Stimulated activated CD4-positive, alpha-beta T cell treated with anti-CD3 and anti-CD28 coated beads, TNF-alpha, amount 100 ng/mL, for 4 hours (primary cell): ENCODE data around the gene ZFYVE28.

ENCODE experiments used
- DNase-seq, 3 experiments: peaks; one replicate each; pipeline ENCODE4 v3.0.0-alpha.2; 2020; ENCODE audit warnings: low read depth in 3 of 3

Gene ZFYVE28

GRCh38 chr4:2368746-2369437 lies 49.6 kb downstream of the ZFYVE28 start:
- DNase-seq, result no peak

GRCh38 chr4:2367626-2368025 lies 50.8 kb downstream of the ZFYVE28 start:
- DNase-seq, result no peak

DNA sequence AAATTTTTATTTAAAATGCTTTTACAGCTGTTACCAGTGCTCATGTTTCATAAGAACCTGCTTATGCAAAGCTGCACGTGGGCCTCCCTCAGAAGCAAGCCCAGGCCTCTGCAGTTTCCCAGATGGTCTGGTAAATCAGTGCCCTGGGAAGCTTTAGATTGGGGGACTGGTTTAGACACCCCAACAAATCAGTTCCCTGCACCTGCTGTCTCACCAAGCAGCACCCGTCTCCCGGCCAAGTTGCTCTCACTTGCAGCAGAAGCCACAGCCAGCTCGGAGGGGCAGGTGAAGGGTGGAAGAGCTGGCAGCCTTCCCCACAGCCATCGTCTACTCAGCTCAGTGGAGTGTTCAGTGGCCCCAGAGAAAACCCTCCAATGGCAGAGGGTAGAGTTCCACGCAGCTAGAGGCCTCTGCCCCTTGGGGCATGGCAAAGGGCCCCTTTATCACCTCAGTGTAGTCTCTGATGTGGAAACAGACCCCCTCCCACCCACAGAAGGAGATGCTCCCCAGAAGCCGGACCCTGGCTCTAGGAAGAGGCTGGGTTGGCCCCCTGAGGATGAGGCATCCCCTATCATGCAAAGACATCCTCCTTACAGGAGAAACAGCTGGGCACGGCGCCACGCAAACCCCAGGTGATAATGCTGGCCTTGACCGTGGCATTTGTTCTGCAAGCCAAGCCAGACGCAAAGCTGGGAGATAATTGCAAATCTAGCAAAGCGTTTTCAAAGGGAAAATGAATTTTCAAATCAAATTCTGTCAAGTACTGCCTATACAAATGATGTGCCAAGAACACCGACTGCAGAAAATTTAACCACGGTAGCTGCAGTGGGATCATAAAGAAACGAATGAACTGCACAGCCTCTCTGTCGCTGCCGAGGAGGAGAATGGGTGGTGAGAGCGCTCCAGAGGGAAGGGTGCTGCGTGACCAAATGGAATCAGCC lies 51.9 kb downstream of the ZFYVE28 start:
- no peak for DNase-seq

DNA sequence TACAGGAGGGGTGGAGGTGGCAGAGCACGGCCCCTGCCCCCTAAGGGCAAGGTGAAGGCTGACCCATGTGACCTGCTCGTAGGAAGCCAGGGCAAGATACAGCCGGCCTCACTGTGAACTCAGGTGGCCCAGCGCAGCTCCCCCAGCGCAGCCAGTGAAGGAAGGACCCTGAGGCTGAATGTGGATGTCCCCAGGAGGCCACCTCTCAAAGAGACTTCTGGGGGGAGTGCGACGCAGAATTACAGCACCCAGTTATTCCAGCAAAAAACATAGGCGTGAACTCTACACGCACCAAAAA lies 52.6 kb downstream of the ZFYVE28 start:
- no peak for DNase-seq

GRCh38 chr4:2365054-2365912 lies 53.2 kb downstream of the ZFYVE28 start:
- no peak for DNase-seq

GRCh38 chr4:2364654-2365053 lies 53.8 kb downstream of the ZFYVE28 start:
- DNase-seq, result peak; percentile 26 to 54 (median 38)

DNA sequence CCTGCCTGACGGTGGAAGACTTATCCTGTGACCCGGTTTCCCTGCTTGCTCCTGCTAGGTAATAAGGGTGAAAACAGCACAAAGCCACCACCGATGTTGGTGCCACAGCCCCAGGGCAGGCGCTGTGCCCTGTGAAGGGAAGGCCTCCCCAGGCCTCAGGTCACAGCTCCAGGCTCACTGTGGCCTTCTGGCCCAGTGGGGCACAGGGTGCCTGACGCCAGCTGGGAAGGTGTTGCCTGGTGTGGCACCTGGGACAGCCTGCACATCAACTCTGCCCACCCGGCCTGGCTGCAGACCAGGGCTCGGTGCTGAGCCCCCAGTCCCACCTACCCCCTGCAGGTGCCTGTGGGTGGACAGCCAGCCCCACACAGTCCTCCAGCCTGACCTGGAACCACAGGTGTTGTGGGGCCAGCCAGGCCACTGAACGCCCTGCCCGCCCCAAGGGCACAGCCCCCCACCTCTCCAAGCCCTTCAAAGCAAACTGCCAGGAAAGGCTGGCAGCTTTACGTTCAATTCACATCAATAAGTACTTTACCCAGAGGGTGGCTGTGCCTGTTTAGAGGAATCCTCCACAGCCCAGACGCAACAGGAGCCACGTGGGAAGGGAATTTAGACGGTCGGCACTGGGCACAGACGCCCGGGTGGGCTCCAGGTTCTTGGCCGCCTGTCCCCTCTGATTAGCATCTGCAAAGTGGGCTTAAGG lies 54.3 kb downstream of the ZFYVE28 start:
- DNase-seq, result no peak

- no peak for DNase-seq
These were observed 55.3 kb downstream of the ZFYVE28 start for GRCh38 chr4:2363056-2363721.

DNA sequence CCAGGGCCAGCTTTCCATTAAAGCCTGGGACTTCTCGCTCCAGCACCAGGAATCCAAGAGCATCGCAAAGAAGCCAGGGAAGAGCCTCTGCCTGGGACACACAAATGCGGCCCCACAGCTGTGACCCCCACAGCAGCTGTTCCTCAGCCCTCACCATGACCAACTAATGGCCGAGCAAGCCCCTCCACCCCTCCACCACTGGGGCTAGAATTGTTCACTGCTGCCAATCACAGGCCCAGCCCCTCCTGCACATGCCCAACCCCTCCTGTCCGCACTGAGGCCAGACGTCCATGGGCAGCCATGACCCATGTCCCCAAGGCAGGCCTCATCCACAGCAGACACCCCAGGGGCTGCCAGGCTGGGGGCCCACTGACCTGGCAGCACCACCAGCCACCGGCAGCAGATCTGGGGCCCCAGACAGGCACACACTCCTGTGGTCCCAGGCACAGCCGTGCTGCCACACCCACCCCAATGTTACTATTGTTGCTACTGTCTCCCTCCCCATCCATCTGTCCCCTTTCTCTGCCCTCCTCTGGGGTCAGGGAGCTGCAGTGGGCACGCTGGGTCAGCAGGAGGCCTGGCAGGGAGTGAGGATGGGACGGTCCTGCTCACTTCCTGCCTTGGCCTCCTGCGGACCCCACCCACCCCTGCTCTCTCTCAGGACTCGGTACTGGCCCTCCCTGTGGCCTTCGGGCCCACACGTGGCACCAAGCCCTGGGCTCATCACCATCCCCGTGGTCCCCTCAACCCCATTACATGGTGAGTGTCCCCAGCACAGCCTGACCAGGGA lies 56.0 kb downstream of the ZFYVE28 start:
- no peak for DNase-seq

DNA sequence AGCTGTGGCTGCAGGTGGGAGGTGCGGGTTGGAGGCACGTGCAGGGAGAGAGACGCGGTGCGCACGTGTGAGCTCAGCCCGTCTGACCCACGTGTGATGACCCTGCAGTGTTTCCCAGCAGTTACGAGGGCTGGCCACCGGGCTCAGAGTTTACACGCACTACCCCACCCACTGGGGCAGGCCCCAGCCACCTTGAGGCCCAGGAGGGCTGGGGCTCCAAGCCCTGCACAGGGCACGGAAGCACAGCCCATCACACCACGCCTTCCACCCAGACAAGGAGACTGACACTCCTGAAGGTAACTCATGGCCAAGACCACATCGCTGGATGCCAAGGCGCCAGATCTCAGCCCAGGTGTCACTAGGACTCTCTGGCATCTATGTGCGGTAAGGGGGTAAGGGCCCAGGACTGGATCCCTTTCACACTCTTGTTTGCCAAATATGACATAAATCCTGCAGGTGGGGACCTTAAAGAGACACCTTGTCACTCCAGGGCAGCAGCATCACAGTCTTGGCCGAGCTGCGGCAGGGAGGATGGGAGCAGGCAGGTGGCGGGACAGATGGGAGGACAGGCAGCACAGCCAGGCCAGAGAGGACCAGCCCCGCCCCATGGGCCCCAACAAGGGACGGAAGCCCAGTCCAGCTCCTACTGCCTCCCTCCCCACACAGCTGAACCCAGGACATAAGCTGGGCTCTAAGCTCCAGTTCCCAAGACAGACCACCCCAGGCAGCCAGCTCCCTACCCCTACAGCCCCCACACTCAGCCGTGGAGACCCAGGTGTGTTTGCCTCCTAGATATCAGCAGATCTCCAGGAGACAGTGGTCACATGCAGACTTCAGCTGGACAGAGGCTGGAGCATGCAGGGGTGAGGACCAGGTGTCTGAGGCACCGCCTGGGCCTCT lies 56.8 kb downstream of the ZFYVE28 start:
- DNase-seq, result no peak

DNA sequence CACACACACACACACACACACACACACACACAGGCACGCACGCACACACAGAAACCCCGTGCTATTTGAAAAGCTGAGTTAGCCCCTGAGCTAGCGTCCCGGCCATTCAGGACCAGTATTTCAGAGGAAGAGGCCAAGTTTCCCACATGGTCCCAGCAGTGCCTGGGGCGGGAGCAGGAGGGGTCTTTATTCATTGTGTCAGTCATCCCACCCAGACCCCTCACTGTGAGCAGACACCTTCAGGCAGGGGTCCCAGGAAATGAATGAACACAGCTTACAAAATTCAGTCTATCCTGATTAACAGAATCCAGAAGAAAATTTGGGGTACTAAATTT lies 58.1 kb downstream of the ZFYVE28 start:
- no peak for DNase-seq

DNA sequence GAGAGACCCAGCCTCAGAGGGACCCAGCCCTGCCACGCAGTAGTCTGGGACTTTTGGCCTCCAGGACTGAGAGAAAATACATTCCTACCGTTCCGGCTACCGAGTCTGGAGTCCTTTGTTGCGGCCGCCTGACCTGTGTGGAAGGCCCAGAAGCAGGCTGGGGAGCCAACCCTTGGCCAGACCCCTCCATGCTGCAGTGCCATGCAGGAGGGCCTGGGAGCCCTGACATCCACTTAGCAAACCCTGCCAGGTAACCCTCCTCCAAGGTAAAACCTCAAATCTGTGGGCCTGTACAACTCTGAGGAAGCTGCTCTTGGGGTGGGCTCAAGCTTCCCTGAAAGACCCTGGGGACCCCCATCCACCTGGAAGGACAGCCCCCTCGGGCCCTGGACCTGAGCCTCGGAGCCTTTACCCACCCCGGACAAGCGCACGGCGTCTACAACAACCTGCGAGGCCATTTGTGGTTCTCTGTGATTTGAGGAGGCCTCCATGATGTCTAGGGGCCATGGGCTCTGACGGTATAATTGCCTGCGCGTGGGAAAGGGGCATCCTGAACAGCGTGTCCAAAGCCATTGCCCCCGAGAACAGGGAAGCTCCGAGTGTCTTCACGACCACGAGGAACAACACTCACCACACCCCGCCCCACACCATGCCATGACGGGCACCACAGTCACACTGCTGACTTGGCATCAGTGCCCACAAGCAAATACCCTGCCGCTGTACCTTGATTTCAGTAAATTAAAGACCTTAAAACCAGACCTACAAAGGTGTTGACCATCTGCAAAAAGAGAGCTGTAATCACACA lies 58.7 kb downstream of the ZFYVE28 start:
- no peak for DNase-seq

DNA sequence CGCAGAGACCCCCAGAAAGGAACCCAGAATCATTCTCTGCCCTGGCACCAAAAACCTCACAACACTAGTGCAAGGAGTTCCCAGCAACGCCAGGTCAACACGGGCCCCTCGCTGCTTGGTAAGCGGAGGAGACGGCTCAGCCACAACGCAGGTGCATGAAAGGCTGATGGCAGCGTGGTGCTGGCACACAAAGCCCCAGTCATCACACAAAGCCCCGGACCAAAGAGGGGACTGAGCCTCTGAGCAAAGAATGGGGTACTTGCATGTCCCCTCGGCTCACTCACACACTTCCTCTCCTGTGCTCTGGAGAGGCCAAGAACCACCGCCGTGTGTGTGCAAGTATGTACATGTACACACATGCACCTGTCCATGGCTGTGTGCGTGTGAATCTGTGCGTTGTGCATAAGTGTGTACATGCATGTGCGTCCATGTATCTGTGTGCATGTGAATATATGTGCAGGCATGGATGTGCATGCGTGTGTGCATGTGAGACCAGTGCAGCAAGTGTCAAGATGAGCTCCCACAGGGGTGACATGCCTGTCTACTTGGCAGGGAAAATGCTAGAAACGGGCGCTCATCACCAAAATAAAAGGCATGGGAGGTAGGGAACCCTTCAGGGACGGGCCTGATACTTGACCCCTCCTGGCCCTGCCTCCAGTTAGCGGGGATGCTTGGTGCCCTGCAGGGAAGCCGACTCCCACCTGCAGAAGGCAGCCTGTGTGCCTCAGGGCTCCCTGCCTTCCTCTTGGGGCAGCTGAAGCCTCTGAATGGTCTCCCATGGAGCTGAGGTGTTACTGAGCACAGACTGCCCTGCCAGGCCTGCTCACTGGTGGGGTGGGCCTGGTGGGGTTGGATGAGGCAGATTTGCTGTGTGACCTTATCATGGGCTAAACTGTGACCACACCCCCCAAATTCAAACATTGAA lies 60.4 kb downstream of the ZFYVE28 start:
- DNase-seq, result no peak

DNA sequence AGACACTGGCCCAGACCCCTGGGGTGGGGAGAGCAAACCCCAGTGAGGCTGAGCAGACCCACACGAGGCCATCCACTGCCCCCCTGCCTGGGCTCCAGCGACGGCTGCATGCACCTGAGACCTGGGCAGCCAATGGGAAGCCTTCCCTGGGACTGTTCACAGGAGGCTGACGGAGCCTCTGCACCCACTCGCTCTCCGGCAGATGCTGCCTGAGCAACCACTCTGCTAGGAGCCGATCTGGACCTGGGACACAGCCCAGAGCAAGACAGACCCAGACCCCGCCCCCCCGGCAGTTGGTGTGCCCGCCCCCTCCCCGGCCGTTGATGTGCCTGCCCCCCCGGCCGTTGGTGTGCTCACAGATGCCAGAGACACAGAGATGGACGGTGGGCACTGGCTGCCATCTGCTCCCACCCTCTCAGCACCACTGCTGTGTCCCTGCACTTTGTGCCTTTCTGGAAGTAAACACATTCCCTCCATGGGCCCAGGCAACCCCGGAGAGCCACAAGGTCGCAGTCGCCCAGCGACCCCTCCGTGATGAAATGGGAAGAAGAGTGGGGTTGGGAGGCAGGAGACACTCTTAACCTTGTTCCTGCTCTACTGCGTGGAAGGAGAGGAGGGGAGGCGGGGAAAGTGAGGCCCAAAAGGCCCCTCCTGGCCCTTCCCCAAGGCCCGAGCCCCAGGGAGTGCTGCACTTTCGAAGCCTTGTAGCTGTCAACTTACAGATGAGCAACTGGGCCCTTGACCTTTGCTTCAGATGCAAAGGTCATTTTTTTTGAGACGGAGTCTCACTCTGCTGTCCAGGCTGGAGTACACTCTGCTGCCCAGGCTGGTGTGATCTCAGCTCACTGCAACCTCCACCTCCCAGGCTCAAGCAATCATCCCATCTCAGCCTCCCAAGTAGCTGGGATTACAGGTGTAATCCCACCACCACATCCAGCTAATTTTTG lies 62.0 kb downstream of the ZFYVE28 start:
- DNase-seq, result no peak

DNA sequence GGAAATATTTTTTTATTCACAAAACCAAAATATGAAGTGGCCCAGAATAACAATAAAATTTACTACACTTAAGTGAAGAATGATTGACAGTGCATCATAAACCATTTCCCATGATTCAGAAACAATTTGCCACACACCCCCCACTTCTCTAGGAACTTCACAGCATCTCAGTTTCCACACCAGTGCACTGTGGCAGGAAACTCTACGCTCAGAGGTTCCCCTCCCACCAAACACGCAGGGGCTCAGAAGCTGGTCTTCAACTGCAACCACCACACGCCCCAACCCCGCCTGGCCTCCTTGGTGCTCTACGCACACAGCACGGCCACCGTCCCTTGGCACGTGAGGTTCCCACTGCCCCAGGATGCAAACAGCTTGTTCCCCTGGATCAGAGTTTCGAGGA lies 63.7 kb downstream of the ZFYVE28 start:
- DNase-seq, result no peak

- no peak for DNase-seq
These were observed 64.3 kb downstream of the ZFYVE28 start for GRCh38 chr4:2354118-2354517.
